GM19455 (cell line): ENCODE results near the gene AGAP1.

Experiments used
- ATAC-seq: cut with Tn5 transposase; IDR thresholded peaks from one replicate; pipeline ENCODE4 v1.9.1; 2021; ENCODE audit not compliant: unreplicated experiment

Gene AGAP1

GRCh38 chr2:236161082-236161462 lies 667.2 kb downstream of the AGAP1 start:
- ATAC-seq: no peak

- no peak for ATAC-seq
These were observed 667.7 kb downstream of the AGAP1 start for GRCh38 chr2:236161531-236161930.

- no peak for ATAC-seq
These were observed 668.4 kb downstream of the AGAP1 start for GRCh38 chr2:236162031-236162845.

- no peak for ATAC-seq
These were observed 669.1 kb downstream of the AGAP1 start for GRCh38 chr2:236162882-236163470.

- ATAC-seq: no peak
These were observed 669.8 kb downstream of the AGAP1 start for GRCh38 chr2:236163471-236164200.

- ATAC-seq: no peak
These were observed 670.5 kb downstream of the AGAP1 start for GRCh38 chr2:236164201-236164924.

GRCh38 chr2:236164925-236165841 lies 671.3 kb downstream of the AGAP1 start:
- no peak for ATAC-seq

- no peak for ATAC-seq
These were observed 672.3 kb downstream of the AGAP1 start for GRCh38 chr2:236165842-236166795.

GRCh38 chr2:236166796-236167296 lies 673.0 kb downstream of the AGAP1 start:
- no peak for ATAC-seq

- no peak for ATAC-seq
These were observed 673.7 kb downstream of the AGAP1 start for GRCh38 chr2:236167297-236168109.

GRCh38 chr2:236168110-236169080 lies 674.6 kb downstream of the AGAP1 start, which contains the start of gene GBX2:
TSS of gene GBX2 (minus strand) at chr2:236168386. CDS start at chr2:236167971, 415 bp downstream.
- ATAC-seq: no peak

- no peak for ATAC-seq
These were observed 675.4 kb downstream of the AGAP1 start for GRCh38 chr2:236169151-236169721.

- ATAC-seq: no peak
These were observed 676.1 kb downstream of the AGAP1 start for GRCh38 chr2:236169741-236170589.

- no peak for ATAC-seq
These were observed 676.8 kb downstream of the AGAP1 start for GRCh38 chr2:236170590-236171165.

GRCh38 chr2:236171181-236171679 lies 677.4 kb downstream of the AGAP1 start:
- no peak for ATAC-seq
